BLaER1 treated with 17β-estradiol and CSF1 and Interleukin-3, amounts not matched to agents 10 nM and 100 nM (cell line): ENCODE results near the gene HEPACAM.

ENCODE experiments used
- H3K27ac ChIP-seq, 11 experiments: shearing (Covaris generic); formaldehyde crosslinking; 2 replicates each; pipeline ENCODE4 v1.8.1; 2022
- H3K27me3 ChIP-seq, 11 experiments: shearing (Covaris generic); formaldehyde crosslinking; 2 replicates each; pipeline ENCODE4 v1.8.1; 2022
- H3K36me3 ChIP-seq, 11 experiments: shearing (Covaris generic); formaldehyde crosslinking; 2 replicates each; pipeline ENCODE4 v1.8.1; 2022
- H3K4me1 ChIP-seq, 10 experiments: shearing (Covaris generic); formaldehyde crosslinking; 2 replicates each; pipeline ENCODE4 v1.8.1; 2022
- H3K4me2 ChIP-seq, 11 experiments: shearing (Covaris generic); formaldehyde crosslinking; 2 replicates each; pipeline ENCODE4 v1.8.1; 2022
- H3K4me3 ChIP-seq, 10 experiments: shearing (Covaris generic); formaldehyde crosslinking; 2 replicates each; pipeline ENCODE4 v1.8.1; 2022
- H3K9ac ChIP-seq, 11 experiments: shearing (Covaris generic); formaldehyde crosslinking; 2 replicates each; pipeline ENCODE4 v1.8.1; 2022
- H3K9me3 ChIP-seq, 11 experiments: shearing (Covaris generic); formaldehyde crosslinking; replicated peaks in 1 of 11; 2 replicates each; pipeline ENCODE4 v1.8.1; 2022
- H4K20me1 ChIP-seq, 11 experiments: shearing (Covaris generic); formaldehyde crosslinking; 2 replicates each; pipeline ENCODE4 v1.8.1; 2022
- Cebpa-rat ChIP-seq, 11 experiments: shearing (Covaris generic); IDR thresholded peaks; 2 replicates each; pipeline ENCODE4 v1.8.1; 2022

Gene HEPACAM

GRCh38 chr11:124934862-124935547, 842 bp downstream of the HEPACAM start:
- Histone ChIP-seq H3K4me2 (no peak overlapping the region), H3K9me3 (peaks cover 0 to 6% (median 0%) of the 10 kb centered on the region in 11 experiments; a peak in 3 of 22 replicates), H3K27ac (no peak overlapping the region), H3K4me1 (no peaks in the 10 kb centered on the region), H3K36me3 (no peaks in the 10 kb centered on the region), H4K20me1 (no peaks in the 10 kb centered on the region), H3K4me3 (no peak overlapping the region), H3K27me3 (peaks cover 0 to 10% (median 0%) of the 10 kb centered on the region in 11 experiments; a peak in 5 of 22 replicates), H3K9ac (no peak overlapping the region)
- TF ChIP-seq Cebpa-rat (IDR thresholded peaks at IDR 0.05) = no peak

GRCh38 chr11:124930799-124931198, 5.0 kb downstream of the HEPACAM start:
- Histone ChIP-seq H3K27me3 (peaks cover 0 to 3% (median 0%) of the 10 kb centered on the region in 11 experiments; a peak in 3 of 22 replicates), H4K20me1 (no peaks in the 10 kb centered on the region), H3K9ac (no peak overlapping the region), H3K4me2 (no peak overlapping the region), H3K4me1 (no peaks in the 10 kb centered on the region), H3K9me3 (no peaks in the 10 kb centered on the region), H3K4me3 (no peak overlapping the region), H3K27ac (no peak overlapping the region), H3K36me3 (no peaks in the 10 kb centered on the region)
- TF ChIP-seq Cebpa-rat (IDR thresholded peaks at IDR 0.05) = no peak

GRCh38 chr11:124928942-124929665, 6.7 kb downstream of the HEPACAM start:
- Histone ChIP-seq H3K36me3 (no peaks in the 10 kb centered on the region), H3K9ac (no peak overlapping the region), H3K9me3 (no peaks in the 10 kb centered on the region), H3K27ac (no peak overlapping the region), H3K4me1 (no peaks in the 10 kb centered on the region), H4K20me1 (no peaks in the 10 kb centered on the region), H3K4me2 (no peak overlapping the region), H3K4me3 (no peak overlapping the region), H3K27me3 (no peaks in the 10 kb centered on the region)
- no peak for TF ChIP-seq Cebpa-rat (IDR thresholded peaks at IDR 0.05)

GRCh38 chr11:124923296-124923695, 12.6 kb downstream of the HEPACAM start:
- Histone ChIP-seq H3K4me3 (no peak overlapping the region), H3K9me3 (peaks cover 0 to 11% (median 5%) of the 10 kb centered on the region in 11 experiments; a peak in 9 of 22 replicates), H3K36me3 (no peaks in the 10 kb centered on the region), H4K20me1 (no peaks in the 10 kb centered on the region), H3K9ac (no peak overlapping the region), H3K27ac (no peak overlapping the region), H3K27me3 (peaks cover 0 to 20% (median 9%) of the 10 kb centered on the region in 11 experiments; a peak in 15 of 22 replicates), H3K4me2 (peak overlapping the region in 2 of 11 experiments; percentile 8 to 21; a peak in 2 of 22 replicates), H3K4me1 (peaks cover 4 to 16% (median 13%) of the 10 kb centered on the region in 10 experiments; a peak in 17 of 20 replicates)
- no peak for TF ChIP-seq Cebpa-rat (IDR thresholded peaks at IDR 0.05)

- no peak overlapping the region for H3K9ac ChIP-seq
- no peak overlapping the region for H3K4me3 ChIP-seq
- no peaks in the 10 kb centered on the region for H3K36me3 ChIP-seq
- H3K4me2 ChIP-seq = no peak overlapping the region
- peaks cover 4 to 16% (median 13%) of the 10 kb centered on the region in 10 experiments; a peak in 17 of 20 replicates for H3K4me1 ChIP-seq
- H4K20me1 ChIP-seq = no peaks in the 10 kb centered on the region
- no peak overlapping the region for H3K27ac ChIP-seq
- H3K27me3 ChIP-seq = peaks cover 0 to 20% (median 9%) of the 10 kb centered on the region in 11 experiments; a peak in 15 of 22 replicates
- peaks cover 0 to 11% (median 5%) of the 10 kb centered on the region in 11 experiments; a peak in 9 of 22 replicates for H3K9me3 ChIP-seq
- no peak for TF ChIP-seq Cebpa-rat (IDR thresholded peaks at IDR 0.05)
These were observed 13.0 kb downstream of the HEPACAM start for GRCh38 chr11:124922831-124923230.

- H3K9ac ChIP-seq = peak overlapping the region in 7 of 11 experiments; percentile 38 to 65 (median 44); a peak in 12 of 22 replicates
- peaks cover 0 to 16% (median 5%) of the 10 kb centered on the region in 11 experiments; a peak in 9 of 22 replicates for H3K9me3 ChIP-seq
- no peaks in the 10 kb centered on the region for H3K36me3 ChIP-seq
- no peak for TF ChIP-seq Cebpa-rat (IDR thresholded peaks at IDR 0.05)
- peaks cover 0 to 20% (median 9%) of the 10 kb centered on the region in 11 experiments; a peak in 15 of 22 replicates for H3K27me3 ChIP-seq
- H4K20me1 ChIP-seq = no peaks in the 10 kb centered on the region
- peak overlapping the region in 8 of 11 experiments; percentile 11 to 61 (median 42); a peak in 12 of 22 replicates for H3K27ac ChIP-seq
- H3K4me2 ChIP-seq = peak overlapping the region; percentile 53 to 90 (median 72)
- peak overlapping the region in 9 of 10 experiments; percentile 24 to 65 (median 47); a peak in 16 of 20 replicates for H3K4me3 ChIP-seq
- H3K4me1 ChIP-seq = peaks cover 4 to 16% (median 13%) of the 10 kb centered on the region in 10 experiments; a peak in 17 of 20 replicates
These were observed 14.8 kb downstream of the HEPACAM start for GRCh38 chr11:124920870-124921609.

- peaks cover 0 to 20% (median 9%) of the 10 kb centered on the region in 11 experiments; a peak in 15 of 22 replicates for H3K27me3 ChIP-seq
- TF ChIP-seq Cebpa-rat (IDR thresholded peaks at IDR 0.05) = no peak
- peak overlapping the region; percentile 53 to 90 (median 72) for H3K4me2 ChIP-seq
- peak overlapping the region in 9 of 10 experiments; percentile 24 to 65 (median 47); a peak in 14 of 20 replicates for H3K4me3 ChIP-seq
- peaks cover 4 to 18% (median 14%) of the 10 kb centered on the region in 10 experiments; a peak in 17 of 20 replicates for H3K4me1 ChIP-seq
- H3K36me3 ChIP-seq = no peaks in the 10 kb centered on the region
- no peaks in the 10 kb centered on the region for H4K20me1 ChIP-seq
- H3K27ac ChIP-seq = peak overlapping the region in 9 of 11 experiments; percentile 11 to 61 (median 45); a peak in 11 of 22 replicates
- H3K9ac ChIP-seq = peak overlapping the region in 5 of 11 experiments; percentile 39 to 65 (median 44); a peak in 3 of 22 replicates
- peaks cover 0 to 18% (median 5%) of the 10 kb centered on the region in 11 experiments; a peak in 10 of 22 replicates for H3K9me3 ChIP-seq
These were observed 15.5 kb downstream of the HEPACAM start for GRCh38 chr11:124920356-124920755.

- no peaks in the 10 kb centered on the region for H3K36me3 ChIP-seq
- H3K9ac ChIP-seq = no peak overlapping the region
- H3K4me1 ChIP-seq = peaks cover 4 to 18% (median 14%) of the 10 kb centered on the region in 10 experiments; a peak in 17 of 20 replicates
- no peak for TF ChIP-seq Cebpa-rat (IDR thresholded peaks at IDR 0.05)
- H4K20me1 ChIP-seq = no peaks in the 10 kb centered on the region
- peaks cover 0 to 20% (median 9%) of the 10 kb centered on the region in 11 experiments; a peak in 15 of 22 replicates for H3K27me3 ChIP-seq
- no peak overlapping the region for H3K4me3 ChIP-seq
- H3K9me3 ChIP-seq = peaks cover 0 to 18% (median 5%) of the 10 kb centered on the region in 11 experiments; a peak in 10 of 22 replicates
- peak overlapping the region in 9 of 11 experiments; percentile 53 to 90 (median 70); a peak in 14 of 22 replicates for H3K4me2 ChIP-seq
- H3K27ac ChIP-seq = peak overlapping the region in 3 of 11 experiments; percentile 26 to 51 (median 45); a peak in 3 of 22 replicates
These were observed 15.9 kb downstream of the HEPACAM start for GRCh38 chr11:124919898-124920297.
